HG03039 (cell line): ENCODE measurements around the gene TMEM139.
A peak's percentile ranks its signal among the peaks of the same experiment; 100 is the strongest.

Experiments
- ATAC-seq: cut with Tn5 transposase; IDR thresholded peaks from one replicate; pipeline ENCODE4 v1.9.1; 2021; ENCODE audit warnings: mild to moderate bottlenecking, moderate library complexity; ENCODE audit not compliant: unreplicated experiment

TMEM139 gene

GRCh38 chr7:143284591-143285469, at the start of gene TMEM139:
Gene TMEM139 (plus strand): TSS chr7:143284958. CDS start chr7:143285958, 1,000 bp downstream.
- no peak for ATAC-seq

DNA sequence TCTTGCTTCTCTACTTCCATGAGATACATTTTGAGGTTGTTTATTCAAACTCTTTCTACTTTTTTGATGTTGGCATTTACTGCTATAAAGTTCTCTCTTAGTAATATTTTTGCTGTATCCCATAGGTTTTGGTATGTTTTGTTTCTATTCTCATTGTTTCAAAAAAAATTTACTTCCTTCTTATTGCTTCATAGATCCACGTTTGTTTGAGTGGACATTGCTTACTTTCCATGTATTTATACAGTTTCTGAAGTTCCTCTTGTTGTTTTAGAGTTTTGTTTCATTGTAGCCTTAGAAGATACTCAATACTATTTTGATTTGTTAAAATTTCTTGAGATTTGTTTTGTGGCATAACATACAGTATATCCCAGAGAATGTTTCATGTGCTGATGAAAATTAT, 49.2 kb upstream of the TMEM139 start:
- ATAC-seq, result no peak

- ATAC-seq, result no peak
These were observed 48.3 kb upstream of the TMEM139 start for GRCh38 chr7:143236408-143236990.

DNA sequence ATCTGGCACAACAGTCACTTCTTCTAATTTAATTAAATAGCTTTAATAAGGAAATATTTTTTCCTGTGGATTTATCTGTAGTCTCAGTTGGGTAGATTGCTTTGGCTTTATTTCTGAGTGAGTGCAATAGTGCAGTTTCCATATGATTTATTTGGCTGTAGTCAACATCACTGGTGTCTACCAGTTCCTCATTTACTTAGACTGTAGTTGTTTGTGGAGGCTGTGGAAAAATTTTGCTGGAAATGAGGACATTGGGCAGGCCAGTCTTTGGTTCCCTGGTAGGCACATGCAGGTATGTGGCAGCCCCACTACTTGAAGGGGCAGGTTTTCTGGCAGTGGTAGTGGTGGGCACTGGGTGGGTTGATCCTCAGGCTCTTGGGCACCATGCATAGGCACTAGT, 47.4 kb upstream of the TMEM139 start:
- no peak for ATAC-seq

DNA sequence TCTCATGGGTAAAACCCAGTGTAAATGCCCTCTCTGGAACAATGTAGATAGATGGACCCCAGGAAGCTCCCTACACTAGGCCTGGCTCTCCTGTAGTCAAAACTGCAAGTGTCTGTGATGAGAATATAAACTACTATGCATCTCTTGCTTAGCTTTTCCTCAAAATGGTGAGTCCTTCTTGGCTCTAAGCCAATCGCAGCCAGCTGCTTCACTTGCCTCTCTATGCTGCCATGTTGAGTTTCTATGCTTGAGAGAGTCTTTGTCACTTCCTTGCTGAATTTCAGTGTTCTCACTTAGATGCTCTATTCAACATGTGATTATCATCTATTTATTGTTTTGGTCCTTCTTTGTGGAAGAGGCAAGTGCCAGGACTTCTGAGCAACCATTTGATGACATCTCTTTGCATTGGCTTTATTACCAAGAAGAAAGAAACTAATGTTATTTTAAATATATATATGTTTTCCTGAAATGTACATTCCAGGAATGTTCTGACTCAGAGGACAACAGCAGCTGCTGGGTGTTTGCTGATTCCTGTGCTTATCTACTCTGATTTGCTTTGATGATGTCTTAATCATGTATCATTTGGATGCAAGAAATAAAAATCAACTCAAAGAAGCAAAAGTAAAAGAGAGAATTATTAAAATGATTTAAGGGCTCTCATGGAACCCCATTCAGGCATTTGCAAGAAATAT, 46.3 kb upstream of the TMEM139 start:
- no peak for ATAC-seq

GRCh38 chr7:143239813-143240212, 44.9 kb upstream of the TMEM139 start:
- ATAC-seq, result no peak

GRCh38 chr7:143240291-143241168, 44.2 kb upstream of the TMEM139 start:
- ATAC-seq, result peak; percentile 92

DNA sequence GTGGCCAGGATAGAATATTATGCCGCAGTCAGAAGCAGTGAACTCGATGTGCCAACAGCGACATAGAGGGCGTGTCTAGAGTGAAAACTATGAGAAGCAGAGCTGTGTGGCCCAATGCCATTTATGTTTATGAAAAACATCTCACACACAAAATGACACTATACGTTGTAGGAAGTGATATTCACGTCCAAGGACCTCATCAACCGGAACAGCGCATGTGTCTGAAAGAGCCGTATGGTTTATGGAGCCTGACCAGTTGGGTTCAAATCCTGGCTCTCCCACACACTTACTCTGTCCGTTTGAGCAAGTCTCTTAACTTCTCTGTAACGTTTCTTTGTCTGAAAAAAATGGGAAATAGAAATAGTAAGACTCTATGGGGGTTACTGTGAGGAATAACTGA, 42.5 kb upstream of the TMEM139 start:
- no peak for ATAC-seq

DNA sequence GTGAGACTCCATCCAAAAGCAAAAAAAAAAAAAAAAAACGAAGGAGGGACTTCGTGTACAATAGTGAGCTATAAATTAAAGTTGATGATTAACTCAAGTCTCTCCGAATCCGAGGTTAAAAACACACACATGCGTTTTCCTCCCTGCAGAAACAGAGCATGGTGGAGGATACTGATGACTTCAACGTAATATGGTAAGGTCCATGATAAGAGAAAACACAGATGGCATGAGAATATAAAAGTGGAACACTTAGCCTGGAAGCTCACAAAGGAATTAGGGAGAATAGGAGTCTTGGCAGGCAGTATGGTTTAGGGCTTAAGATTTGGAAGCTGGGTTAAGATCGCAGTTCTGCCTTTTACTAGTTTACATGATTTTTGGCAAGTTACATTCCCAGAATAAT, 41.6 kb upstream of the TMEM139 start:
- no peak for ATAC-seq

GRCh38 chr7:143243614-143244013, 41.1 kb upstream of the TMEM139 start:
- ATAC-seq, result no peak

GRCh38 chr7:143244321-143244720, 40.4 kb upstream of the TMEM139 start:
- no peak for ATAC-seq

DNA sequence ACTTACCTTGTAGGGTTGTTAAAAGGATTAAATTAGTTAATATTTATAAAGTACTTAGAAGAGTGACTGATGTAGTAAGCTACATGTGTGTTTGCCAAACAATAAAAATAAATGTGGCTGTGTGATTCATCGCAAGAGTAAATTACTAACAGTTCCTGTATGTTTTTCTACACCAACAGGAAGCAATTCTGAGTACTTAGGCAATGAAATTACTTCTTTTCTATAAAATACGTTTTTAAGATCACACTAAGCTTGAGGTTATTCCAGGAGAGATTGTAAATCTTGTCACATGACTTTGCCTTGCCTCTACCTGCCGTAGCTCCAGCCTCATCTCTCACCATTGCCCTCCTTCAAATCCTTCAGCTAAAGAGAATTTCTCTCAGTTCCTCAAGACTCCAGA, 39.6 kb upstream of the TMEM139 start:
- no peak for ATAC-seq

DNA sequence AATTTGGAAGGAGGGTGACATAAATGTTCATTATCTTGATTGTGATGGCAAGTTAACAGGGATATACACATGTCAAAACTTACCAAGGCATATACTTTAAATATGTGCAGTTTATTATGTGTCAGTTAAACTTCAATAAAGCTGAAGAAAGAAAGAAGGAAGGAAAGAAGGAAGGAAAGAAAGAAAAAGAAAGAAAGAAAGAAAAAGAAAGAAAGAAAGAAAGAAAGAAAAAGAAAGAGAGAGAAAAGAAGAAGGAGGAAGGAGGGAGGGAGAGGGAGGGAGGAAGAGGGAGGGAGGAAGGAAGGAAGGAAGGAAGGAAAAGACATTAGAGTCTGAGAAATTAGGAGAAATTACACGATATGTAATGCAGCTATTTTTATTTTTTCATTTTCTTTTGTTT, 37.4 kb upstream of the TMEM139 start:
- ATAC-seq, result no peak

DNA sequence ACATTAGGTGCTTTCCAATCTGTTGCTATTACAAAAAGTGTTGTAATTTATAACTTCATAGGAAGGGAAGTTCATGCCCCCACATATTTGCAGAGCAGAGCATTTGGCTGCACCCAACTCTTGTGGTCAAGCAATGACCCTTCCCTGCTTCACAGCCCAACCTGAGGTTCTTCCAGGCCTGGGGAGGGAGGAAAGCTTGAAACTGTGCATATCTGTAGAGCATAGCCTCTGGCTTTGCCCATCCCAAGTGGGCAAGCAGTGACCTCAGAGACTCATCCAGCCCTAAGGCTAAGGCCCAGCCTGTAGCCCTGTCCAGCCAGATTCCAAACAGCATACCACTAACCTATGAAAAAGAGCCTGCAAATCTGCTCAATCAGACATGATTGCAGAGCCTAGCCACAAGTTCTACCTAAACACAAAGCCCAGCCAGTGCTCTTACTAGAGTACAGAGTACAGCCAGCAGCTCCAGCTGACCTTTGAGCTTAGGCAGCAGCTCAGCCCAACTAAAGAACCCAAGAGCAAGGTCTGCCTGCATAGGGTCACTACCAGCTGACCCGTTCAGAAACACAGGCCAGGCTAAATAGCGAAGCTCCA, 35.9 kb upstream of the TMEM139 start:
- ATAC-seq, result no peak

DNA sequence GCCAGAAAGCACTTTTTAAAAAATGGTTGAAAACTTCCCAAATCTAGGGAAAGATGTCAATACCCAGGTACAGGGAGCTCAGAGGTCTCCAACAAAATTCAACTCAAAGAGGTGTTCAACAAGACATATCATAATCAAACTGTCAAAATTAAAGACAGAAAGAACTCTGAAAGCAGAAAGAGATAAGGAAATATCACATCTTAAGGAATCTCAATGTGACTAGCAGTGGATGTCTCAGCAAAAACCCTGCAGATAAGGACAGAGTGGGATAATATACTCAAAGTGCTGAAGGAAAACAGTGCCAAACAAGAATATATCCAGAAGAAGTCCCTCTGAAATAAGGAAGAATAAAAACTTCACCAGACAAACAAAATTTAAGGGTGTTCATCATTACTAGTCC, 34.6 kb upstream of the TMEM139 start:
- ATAC-seq, result no peak

GRCh38 chr7:143250822-143251221, 33.9 kb upstream of the TMEM139 start:
- ATAC-seq, result no peak

DNA sequence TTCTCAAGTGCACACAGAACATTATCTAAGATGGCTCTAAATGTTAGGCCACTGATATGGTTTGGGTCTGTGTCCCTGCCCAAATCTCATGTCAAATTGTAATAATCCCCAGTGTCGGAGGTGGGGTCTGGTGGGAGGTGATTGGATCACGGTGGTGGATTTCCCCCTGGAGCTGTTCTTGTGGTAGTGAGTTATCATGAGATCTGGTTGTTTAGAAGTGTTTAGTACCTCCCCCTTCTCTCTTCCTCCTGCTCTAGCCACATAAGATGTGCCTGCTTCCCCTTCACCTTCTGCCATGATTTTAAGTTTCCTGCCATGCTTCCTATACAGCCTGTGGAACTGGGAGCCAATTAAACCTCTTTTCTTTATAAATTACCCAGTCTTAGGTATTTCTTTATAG, 32.8 kb upstream of the TMEM139 start:
- no peak for ATAC-seq

GRCh38 chr7:143255564-143255963, 29.2 kb upstream of the TMEM139 start:
- ATAC-seq, result no peak

DNA sequence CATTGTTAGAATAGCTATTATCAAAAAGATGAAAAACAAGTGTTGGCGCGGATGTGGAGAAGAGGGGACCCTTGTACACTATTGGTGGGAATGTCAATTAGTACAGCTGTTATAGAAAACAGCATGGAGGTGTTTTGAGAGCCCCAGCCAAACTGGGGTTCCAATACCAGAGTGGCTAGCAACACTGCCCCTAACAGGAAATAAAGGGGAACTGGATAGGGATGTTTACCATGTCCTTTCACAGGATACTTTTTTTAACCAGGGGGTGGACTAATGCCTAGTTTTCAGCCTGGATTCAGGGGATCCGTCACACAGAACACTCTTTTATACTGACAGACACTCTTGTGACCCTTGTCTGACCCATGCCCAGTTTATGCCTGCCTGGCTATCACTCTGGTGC, 28.4 kb upstream of the TMEM139 start:
- no peak for ATAC-seq

DNA sequence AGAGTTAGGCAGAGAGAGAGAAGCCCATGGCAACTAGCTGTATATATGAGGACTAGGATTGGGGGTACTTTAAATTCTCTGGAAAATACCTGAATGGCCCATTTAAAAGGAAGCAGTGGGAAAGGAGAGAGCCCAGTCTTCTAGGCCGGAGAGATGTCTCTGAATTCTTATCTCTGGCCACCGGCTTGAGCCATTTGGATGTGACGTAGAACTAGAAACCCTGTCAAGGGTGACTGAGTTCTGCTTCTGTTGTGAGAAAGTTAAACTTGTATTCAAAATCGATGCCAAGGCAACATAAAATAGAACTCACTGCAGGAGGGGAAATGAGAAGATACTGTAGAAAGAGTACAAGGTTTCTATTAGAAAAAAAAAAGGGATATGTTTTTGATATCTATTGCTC, 27.8 kb upstream of the TMEM139 start:
- peak; percentile 69 for ATAC-seq

DNA sequence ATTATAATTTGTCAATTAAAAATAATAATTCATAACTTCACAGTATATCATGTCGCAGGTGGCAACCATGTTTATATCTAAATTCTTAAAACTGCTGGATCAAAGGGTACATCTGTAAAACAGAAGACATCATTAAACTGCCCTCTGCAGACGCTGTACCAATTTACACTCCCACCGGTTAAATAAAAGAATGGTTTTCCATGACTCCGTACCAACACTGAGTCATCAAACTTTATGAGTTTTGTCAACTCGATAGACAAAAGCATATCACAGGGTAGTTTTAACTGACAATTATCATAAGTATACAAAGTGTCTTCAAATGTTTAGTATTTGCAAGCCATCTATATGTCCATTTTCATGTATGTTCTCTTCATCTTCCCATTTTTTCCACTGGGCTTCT, 27.3 kb upstream of the TMEM139 start:
- no peak for ATAC-seq
